ENCODE measurements around the gene NFATC3. TPM values are rescaled to one million over a fixed set of nuclear protein-coding genes. Genes with fewer than 3 reads are reported as not detected.

The NFATC3 gene
- total and polyA plus RNA-seq, 4 donors = 9.7 to 21.2 (median 16.8) TPM

GRCh38 chr16:68223072-68223471 lies 137.9 kb downstream of the NFATC3 start:
- no peak for DNase-seq (ENCODE audit: low spot score)

GRCh38 chr16:68226116-68226515 lies 140.9 kb downstream of the NFATC3 start:
- Histone ChIP-seq H3K9ac (ENCODE audit: low read depth in 1 of 2, low read length in 2 of 2) (no peak overlapping the region), H3K36me3 (ENCODE audit: control insufficient read depth in 4 of 4, insufficient read depth in 3 of 4, low read depth in 1 of 4, low read length in 3 of 4) (peaks cover 5 to 26% (median 13%) of the 10 kb centered on the region in 4 donors)
- no peak for TF ChIP-seq YY1 (IDR thresholded peaks at IDR 0.05)
- no peak for TF ChIP-seq FOXA2 (IDR thresholded peaks at IDR 0.05)
- TF ChIP-seq ATF3 (IDR thresholded peaks at IDR 0.05) = no peak
- TF ChIP-seq HNF4A (conservative IDR thresholded peaks at IDR 0.05) = no peak
- no peak for TF ChIP-seq HNF4G (IDR thresholded peaks at IDR 0.05)
- TF ChIP-seq FOXA1 (IDR thresholded peaks at IDR 0.05) = no peak
- TF ChIP-seq EGR1 (IDR thresholded peaks at IDR 0.05; ENCODE audit: low read depth in 2 of 2) = no peak
- TF ChIP-seq CTCF (IDR thresholded peaks at IDR 0.05; ENCODE audit: low read depth, low read length, missing input control) = no peak
- TF ChIP-seq SP1 (IDR thresholded peaks at IDR 0.05) = no peak
- TF ChIP-seq TAF1 (conservative IDR thresholded peaks at IDR 0.05) = no peak
- TF ChIP-seq GABPA (IDR thresholded peaks at IDR 0.05 in 1 of 2, conservative IDR thresholded peaks at IDR 0.05 in 1 of 2) = no peak

More at GRCh38 chr16:68223072-68223471, 137.9 kb downstream of the NFATC3 start:
- H3K27me3 ChIP-seq (ENCODE audit: control insufficient read depth in 4 of 4, insufficient read depth in 4 of 4, low read length in 3 of 4) = no peaks in the 10 kb centered on the region
- no peak overlapping the region for H3K4me3 ChIP-seq (ENCODE audit: low read depth in 1 of 3, low read length in 3 of 3)
- H3K9me3 ChIP-seq (ENCODE audit: control insufficient read depth in 4 of 4, low read length in 3 of 4) = no peaks in the 10 kb centered on the region
- peaks cover 0 to 3% (median 1%) of the 10 kb centered on the region in 4 donors for H3K36me3 ChIP-seq (ENCODE audit: control insufficient read depth in 4 of 4, insufficient read depth in 3 of 4, low read depth in 1 of 4, low read length in 3 of 4)
- H3K9ac ChIP-seq (ENCODE audit: low read depth in 1 of 2, low read length in 2 of 2) = no peak overlapping the region
- no peak overlapping the region for H3K27ac ChIP-seq (ENCODE audit: low read depth in 1 of 2, low read length in 2 of 2)
- H3K4me1 ChIP-seq (ENCODE audit: control insufficient read depth in 4 of 4, insufficient read depth in 4 of 4, low read length in 3 of 4) = peaks cover 12 to 26% (median 20%) of the 10 kb centered on the region in 4 donors
- TF ChIP-seq EGR1 (IDR thresholded peaks at IDR 0.05; ENCODE audit: low read depth in 2 of 2) = no peak
- TF ChIP-seq NR2F2 (IDR thresholded peaks at IDR 0.05) = no peak
- no peak for TF ChIP-seq FOXA2 (IDR thresholded peaks at IDR 0.05)
- TF ChIP-seq RXRA (IDR thresholded peaks at IDR 0.05) = no peak
- TF ChIP-seq GABPA (IDR thresholded peaks at IDR 0.05 in 1 of 2, conservative IDR thresholded peaks at IDR 0.05 in 1 of 2) = no peak
- TF ChIP-seq FOXA1 (IDR thresholded peaks at IDR 0.05) = no peak
- TF ChIP-seq TAF1 (conservative IDR thresholded peaks at IDR 0.05) = no peak
- no peak for TF ChIP-seq REST (IDR thresholded peaks at IDR 0.05)
- no peak for TF ChIP-seq CTCF (IDR thresholded peaks at IDR 0.05; ENCODE audit: low read depth, low read length, missing input control)
- 84% methylated on average over 1 of the region's 1 CpG for WGBS

More at GRCh38 chr16:68226116-68226515, 140.9 kb downstream of the NFATC3 start:
- no peaks in the 10 kb centered on the region for H3K9me3 ChIP-seq (ENCODE audit: control insufficient read depth in 4 of 4, low read length in 3 of 4)
- H3K4me3 ChIP-seq (ENCODE audit: low read depth in 1 of 3, low read length in 3 of 3) = no peak overlapping the region
- WGBS = 88% methylated on average over 4 of the region's 4 CpGs
- H3K4me1 ChIP-seq (ENCODE audit: control insufficient read depth in 4 of 4, insufficient read depth in 4 of 4, low read length in 3 of 4) = peaks cover 15 to 45% (median 38%) of the 10 kb centered on the region in 4 donors
- no peak overlapping the region for H3K27ac ChIP-seq (ENCODE audit: low read depth in 1 of 2, low read length in 2 of 2)
- no peak for DNase-seq (ENCODE audit: low spot score)
- H3K27me3 ChIP-seq (ENCODE audit: control insufficient read depth in 4 of 4, insufficient read depth in 4 of 4, low read length in 3 of 4) = no peaks in the 10 kb centered on the region

Data from liver (tissue), 9 donors.